Myocyte (in vitro differentiated cells): Measurements from ENCODE around the gene PCSK4. TPM values are rescaled to one million over a fixed set of nuclear protein-coding genes. Genes with fewer than 3 reads are reported as not detected.
"Not testable (repeated sequence)": the region's sequence is repeated elsewhere in the genome, so short reads cannot be mapped to it uniquely, and the experiment has no call there.

ENCODE experiments used
- DNase-seq: peaks from one replicate; pipeline ENCODE4 v3.0.0-alpha.2; 2012; ENCODE audit warnings: low read depth
- polyA plus RNA-seq: library from polyadenylated mRNA; unstranded; fragments of >200 nt; gene quantifications from one replicate; pipeline ENCODE4 v1.2.1, GENCODE V29; 2012; ENCODE audit warnings: missing spikeins
- total RNA-seq: library from RNA; depleted of rRNA; stranded (reverse); fragments of >200 nt; gene quantifications from 2 replicates; pipeline ENCODE4 v1.2.3, GENCODE V29; 2014

Gene PCSK4
- total RNA-seq = 7.1 and 8.5 TPM in 2 replicates
- 3.9 TPM for polyA plus RNA-seq

DNA sequence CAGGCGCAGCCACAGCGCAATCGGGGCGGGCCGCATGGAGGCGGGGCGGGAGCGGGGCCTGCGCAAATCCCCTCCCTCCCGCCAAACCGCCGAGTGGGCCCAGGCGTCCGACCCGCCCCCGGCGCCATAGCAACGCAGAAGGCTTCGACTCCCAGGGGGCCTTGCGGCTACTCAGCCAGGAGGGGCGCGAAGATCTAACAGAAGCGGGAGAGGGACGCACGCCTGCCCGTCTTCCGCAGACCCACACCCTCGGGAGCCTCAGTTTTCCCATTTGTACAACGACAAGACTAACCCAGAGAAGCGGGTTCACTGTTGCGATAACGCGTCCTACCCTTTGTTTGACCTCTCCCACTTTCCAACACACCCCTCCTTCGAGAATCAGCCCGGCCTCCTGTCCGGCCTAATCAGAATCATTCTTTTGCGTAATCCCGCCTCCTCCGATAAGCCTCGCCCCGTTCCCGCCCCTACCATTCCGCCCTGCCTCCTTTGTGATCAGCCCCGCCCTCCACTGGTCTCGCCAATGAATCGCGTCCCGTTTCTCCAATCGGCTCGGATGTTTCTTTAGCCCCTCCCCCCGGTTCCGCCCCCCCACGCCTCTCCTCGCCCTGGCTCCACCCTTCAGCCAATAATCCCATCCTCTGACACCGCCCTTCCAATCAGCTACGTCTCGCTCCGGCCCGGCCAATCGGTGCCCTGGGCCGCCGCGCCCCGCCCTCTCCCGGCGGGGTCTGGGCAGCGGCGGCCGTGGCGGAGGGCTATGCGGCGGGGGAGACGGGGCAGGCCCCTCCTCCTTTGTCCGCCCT, at the start of gene PCSK4:
Gene PCSK4, minus strand, starts transcription at position 40 of the 803 bp plus-strand sequence. Its CDS starts 4 bp downstream, at position 36.
- DNase-seq = peak; percentile 99

DNA sequence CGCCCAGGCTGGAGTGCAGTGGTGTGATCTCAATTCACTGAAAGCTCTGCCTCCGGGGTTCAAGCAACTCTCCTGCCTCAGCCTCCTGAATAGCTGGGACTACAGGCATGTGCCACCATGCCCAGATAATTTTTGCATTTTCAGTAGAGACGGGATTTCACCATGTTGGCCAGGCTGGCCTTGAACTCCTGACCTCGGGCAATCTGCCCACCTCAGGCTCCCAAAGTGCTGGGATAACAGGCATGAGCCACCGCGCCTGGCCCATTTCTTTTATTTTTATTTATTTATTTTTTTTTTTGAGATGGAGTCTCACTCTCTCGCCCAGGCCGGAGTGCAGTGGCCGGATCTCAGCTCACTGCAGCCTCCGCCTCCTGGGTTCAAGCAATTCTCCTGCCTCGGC, 49.6 kb upstream of the PCSK4 start:
- not testable (repeated sequence) for DNase-seq

DNA sequence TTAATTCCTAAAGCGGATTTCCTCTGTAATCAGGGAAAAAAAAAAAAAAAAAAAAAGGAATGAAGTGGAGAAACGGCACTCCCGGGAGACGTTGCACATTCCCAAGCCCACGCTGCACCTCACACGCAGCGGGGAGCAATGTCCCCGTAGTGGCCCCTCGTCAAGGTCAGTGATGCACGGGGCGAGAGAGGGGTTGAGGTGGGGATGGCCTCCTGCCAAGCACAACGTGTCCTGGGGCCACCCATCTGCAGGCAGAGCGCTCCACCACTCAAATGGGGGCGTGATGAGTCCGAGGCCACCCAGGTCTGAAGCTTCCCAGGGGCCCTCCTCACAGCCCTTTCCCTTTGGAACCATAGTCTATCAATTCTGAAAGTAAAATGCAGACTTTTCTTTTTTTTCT, 48.8 kb upstream of the PCSK4 start:
- no peak for DNase-seq

DNA sequence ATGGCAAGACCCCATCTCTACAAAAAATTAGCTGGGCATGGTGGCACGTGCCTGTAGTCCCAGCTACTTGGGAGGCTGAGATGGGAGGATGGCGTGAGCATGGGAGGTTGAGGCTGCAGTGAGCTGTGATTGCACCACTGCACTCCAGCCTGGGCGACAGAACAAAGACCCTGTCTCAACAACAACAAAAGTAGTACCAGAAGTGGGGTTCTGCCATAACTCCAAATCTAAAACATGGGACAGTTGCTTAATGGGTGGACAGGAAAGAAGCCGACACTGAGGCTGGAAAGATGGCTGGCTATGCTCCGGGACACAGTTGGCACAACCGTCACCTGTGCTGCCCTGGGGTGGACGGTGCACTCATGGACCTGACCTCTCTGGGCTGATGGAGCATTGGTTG, 45.5 kb upstream of the PCSK4 start:
- not testable (repeated sequence) for DNase-seq

DNA sequence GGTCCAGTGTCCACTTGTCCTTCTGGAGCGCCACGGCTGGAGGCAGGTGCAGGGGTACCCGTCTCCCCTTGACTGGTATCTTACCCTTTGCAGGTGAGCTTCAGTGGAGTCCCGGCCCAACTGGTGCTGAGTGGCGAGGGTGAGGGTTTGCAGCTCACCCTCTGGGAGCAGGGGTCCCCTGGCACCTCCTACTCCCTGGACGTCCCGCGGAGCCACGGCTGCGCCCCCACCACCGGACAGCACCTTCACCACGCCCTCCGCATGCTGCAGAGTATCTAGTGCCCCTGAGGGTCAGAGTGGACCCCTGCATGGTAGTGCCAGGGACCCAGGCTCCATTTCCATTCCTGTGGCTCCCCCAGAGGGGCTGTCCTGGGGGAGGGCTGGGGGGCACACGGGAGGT, 44.8 kb upstream of the PCSK4 start:
- no peak for DNase-seq

DNA sequence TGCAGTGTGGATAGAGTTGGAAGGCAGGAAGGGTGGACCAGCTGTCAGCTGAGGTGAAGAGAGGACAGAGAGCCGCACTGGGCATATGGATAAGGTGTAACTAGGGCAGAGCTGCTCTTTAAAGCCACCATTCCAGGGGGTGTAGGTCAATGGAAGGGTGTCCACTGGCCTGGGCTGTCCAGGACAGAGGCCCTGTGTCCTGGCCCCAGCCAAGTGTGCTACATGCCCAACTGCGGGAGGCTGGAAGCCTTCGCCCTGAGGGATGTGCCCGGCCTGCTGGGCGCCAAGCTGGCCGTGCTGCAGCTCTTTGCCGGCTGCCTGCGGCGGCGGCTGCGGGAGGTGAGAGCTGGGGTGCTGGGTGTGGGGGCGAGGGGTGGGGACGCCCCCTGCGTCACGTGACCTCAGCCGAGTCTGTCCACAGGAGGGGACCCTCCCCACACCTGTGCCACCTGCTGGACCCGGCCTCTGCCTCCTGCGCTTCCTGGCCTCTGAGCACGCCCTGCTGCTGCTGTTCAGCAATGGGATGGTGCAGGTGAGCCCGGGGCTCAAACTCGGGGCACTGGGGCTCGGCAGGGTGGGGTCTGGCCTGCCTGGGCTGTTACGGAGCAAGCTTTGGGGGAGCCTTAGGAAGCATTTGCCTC, 43.5 kb upstream of the PCSK4 start:
- no peak for DNase-seq

DNA sequence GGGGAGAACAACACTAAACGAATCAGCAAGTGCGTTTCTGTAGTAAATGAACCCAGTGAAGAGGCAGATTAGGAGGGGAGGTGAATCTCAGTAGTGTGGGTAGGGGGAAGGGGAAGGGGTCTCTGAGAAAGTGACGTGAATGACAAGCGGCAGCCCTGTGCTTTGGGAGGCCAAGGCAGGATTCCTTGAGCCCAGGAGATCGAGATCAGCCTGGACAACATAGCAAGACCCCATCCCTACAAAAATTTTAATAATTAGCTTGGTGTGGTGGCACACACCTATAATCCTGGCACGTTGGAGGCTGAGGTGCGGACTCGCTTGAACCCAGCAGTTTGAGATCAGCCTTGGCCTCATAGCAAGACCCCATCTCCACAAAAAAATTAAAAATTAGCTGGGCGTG, 41.9 kb upstream of the PCSK4 start:
- no peak for DNase-seq

DNA sequence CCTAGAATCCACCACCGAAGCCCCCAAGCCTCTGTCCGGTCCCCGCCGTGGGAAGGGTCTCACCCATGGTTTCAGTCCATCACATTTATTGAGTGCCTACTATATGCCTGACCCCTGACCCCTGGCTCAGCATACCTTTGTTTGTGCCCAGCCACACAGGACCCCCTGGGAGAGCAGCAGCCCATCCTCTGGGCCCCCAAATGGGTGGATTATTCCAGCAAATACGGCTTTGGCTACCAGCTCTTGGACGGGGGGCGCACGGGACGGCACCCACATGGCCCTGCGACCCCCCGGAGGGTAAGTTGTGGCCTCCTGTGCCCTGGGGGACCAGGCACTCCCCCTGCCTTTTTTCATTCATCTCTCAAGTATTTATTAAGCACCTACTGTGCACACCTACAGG, 41.4 kb upstream of the PCSK4 start:
- no peak for DNase-seq

DNA sequence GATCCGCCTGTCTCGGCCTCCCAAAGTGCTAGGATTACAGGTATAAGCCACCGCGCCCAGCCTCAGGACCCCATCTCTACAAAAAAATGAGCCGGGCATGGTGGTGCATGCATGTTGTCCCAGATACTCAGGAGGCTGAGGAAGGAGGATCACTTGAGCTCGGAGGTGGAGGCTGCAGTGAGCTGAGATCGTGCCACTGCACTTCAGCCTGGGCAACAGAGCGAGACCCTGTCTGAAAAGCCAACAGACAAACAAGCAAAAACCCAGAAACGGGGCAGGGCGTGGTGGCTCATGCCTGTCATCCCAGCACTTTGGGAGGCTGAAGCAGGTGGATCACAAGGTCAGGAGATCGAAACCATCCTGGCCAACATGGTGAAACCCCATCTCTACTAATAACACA, 40.7 kb upstream of the PCSK4 start:
- DNase-seq = not testable (repeated sequence)

DNA sequence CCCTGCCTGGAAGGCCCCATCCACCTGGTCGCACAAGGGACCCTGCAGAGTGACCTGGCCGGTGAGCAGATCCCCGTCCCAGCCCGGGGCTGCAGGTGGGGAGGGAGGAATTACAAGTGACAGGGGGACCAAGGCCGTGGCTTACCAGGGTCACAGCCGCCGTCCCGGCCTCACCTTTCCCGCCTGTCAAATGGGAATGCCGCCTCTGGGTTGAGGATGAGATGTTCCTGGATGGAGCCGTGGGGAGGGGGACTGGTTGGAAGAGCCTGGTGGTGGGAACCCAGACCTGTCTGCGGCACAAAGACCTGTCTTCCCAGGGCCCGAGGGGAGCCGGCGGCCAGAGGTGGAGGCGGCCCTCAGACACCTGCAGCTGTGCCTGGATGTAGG, 39.3 kb upstream of the PCSK4 start:
- DNase-seq = no peak

DNA sequence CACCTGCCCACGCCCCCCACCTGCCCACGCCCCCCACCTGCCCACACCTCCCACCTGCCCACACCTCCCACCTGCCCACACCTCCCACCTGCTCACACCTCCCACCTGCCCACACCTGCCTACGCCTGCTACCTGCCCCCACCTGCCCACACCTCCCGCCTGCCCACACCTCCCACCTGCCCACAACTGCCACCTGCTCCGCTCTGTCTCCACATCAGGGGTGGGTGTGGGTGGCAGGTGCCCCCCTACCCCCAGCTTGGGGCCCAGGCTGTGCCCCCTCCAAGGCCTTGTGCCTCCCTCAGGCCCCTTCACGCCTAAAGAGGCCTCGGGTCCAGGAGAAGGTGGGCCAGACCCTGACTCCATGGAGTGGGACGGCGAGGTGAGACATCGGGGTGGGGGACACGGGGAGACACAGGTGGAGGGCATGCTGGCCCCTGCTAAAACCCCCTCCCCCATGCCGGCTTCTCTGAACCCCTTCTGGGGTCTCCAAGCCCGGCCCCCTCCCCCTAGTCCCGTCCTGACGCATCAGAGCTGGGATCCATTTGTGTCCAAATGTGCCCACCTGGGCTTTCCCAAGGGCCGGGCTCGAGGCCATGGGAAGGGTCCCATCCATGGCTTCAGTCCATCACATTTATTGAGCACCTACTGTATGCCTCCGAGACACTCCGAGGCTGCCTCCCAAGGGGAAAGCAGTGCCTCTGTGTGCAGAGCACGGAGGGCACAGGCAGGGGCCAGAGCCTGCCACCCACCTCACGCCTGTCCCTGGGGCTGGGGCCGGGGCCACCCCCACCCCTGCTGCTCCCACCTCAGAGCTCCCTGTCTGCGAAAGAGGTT, 38.7 kb upstream of the PCSK4 start:
- DNase-seq = no peak

DNA sequence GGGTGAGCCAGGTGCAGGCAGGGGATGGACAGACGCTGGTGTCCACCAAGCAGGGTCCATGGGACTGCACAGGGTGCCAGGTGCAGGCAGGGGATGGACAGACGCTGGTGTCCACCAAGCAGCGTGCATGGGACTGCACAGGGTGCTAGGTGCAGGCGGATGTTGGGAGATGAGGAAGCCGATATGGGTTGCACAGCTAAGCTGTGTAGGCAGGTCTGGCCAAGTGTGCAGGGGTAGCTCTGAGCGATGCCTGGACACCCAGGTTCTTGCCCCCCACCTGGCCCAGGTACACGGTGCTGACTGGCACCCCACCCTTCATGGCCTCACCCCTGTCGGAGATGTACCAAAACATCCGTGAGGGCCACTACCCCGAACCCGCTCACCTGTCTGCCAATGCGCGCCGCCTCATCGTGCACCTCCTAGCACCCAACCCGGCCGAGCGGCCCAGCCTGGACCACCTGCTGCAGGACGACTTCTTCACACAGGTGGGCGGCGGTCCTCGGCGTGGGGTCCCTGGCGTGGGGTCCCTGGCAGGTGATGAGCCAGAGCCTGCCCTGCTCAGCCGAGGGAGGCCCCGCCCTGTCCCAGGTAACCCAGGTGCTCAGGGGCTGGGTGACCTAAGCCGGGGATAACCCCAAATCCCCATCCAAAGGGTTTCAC, 37.6 kb upstream of the PCSK4 start:
- DNase-seq = no peak

DNA sequence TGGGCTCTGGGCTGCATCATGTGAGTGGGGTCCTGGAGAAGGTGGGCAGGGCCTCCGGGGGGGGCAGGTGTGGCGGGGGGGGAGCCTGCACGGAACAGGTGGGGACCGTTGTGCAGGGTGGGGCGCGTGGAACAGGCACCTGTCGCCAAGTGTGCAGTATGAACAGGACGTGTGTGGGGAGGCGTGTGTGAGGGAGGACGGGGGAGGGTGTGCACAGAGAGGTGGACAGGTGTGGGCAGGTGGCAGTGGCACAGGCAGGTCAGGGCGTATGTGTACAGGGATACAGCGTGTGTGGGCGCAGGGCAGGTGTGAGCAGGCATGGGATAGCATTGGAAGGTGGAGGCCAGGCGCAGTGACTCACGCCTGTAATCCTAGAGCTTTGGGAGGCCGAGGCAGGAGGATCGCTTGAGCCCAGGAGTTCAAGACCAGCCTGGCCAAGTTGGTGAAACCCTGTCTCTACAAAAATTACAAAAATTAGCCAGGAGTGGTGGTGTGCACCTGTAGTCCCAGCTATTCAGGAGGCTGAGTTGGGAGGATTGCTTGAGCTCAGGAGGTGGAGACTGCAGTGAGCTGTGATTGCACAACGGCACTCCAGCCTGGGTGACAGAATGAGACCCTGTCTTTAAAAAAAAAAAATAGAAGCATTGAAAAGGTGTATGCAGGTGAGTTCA, 37.0 kb upstream of the PCSK4 start:
- no peak for DNase-seq

DNA sequence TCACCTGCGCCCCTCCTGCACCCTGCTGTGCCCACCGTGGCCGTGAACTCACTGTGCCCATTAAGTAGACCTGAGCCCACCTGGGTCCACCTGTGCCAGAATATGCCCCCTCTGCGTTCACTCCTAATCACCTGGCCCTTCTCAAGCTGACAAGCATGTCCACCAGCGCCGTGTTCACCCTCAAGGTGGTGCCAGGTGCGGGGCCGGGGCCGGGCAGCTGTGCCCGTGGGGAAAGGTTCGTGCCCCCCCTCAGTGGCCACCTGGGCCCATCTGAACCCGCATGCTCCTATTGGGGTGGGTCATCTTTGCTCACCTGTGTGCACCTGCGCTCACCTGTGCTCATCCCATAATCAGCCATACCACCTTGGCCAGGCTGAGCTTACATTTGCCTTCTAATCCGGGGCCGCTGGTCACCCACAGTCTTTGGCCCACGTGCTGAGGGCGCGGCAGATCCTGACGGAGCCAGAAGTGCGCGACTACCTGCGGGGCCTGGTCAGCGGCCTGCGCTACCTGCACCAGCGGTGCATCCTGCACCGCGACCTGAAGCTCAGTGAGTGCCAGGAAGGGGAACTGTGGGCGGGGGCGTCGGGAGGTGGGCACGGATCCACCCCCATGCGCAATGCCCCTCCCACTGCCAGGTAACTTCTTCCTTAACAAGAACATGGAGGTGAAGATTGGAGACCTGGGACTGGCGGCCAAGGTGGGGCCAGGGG, 36.1 kb upstream of the PCSK4 start:
- DNase-seq = no peak

DNA sequence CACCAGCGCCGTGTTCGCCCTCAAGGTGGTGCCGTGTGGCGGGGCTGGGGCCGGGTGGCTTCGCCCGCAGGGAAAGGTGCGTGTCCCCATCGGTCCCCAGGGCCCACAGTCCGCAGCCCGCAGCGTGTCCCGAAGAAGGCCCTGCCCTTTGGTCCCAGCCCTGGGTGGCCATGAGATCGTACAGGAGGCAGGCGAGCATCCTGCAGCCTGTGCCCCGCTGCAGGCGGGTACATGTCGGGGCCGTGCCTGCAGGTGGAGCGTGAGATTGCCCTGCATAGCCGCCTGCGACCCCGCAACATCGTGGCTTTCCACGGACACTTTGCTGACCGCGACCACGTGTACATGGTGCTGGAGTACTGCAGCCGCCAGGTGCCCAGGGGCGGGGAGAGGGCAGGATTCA, 35.2 kb upstream of the PCSK4 start:
- DNase-seq = no peak

DNA sequence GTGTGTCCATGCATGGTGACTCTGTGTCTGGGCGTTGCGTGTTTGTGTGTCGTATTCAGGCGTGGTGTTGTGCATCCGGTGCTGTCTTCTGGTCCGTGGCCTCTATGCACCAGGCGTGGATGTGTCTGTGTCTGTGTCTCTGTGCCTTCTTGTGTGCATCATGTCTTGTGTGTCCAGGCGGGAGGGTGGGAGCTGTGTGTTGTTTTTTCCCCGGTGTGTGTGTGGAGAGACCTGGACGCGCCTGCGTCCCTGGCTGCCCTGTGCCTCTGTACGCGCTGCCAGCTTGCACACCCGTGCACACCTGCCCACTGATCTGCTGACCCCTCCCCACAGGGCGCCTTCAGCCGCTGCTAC, 34.8 kb upstream of the PCSK4 start:
- DNase-seq = no peak

DNA sequence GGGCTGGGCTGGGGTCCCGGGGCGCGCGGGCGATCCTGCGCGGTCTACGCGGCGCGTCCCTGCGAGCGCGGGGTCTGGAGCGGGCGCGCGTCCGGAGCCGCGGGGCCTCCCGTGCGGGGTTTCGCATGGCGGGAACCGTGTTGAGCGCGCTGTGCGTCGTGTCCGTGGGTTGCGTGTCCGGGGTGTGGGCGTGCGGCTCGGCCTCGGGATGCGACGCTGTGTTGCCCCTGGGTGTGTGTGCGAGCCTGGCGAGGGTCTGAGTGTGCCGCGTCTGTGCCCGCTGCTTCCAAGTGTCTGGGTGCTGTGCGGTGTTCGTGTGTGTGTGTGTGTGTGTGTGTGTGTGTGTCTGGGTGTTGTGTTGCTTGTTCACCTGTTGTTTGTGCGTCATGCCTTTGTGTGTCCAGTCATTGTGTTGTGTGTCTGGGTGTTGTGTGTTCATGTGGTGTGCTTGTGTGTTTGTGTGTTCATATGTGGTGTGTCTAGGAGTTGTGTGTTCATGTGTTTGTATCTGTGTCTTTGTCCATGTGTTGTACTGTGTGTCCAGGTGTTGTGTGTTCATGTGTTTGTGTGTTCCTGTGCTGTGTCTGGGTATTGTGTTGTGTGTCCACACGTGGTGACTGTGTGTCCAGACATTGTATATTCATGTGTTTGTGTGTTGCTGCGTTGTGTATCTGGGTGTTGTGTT, 34.3 kb upstream of the PCSK4 start:
- DNase-seq = no peak

DNA sequence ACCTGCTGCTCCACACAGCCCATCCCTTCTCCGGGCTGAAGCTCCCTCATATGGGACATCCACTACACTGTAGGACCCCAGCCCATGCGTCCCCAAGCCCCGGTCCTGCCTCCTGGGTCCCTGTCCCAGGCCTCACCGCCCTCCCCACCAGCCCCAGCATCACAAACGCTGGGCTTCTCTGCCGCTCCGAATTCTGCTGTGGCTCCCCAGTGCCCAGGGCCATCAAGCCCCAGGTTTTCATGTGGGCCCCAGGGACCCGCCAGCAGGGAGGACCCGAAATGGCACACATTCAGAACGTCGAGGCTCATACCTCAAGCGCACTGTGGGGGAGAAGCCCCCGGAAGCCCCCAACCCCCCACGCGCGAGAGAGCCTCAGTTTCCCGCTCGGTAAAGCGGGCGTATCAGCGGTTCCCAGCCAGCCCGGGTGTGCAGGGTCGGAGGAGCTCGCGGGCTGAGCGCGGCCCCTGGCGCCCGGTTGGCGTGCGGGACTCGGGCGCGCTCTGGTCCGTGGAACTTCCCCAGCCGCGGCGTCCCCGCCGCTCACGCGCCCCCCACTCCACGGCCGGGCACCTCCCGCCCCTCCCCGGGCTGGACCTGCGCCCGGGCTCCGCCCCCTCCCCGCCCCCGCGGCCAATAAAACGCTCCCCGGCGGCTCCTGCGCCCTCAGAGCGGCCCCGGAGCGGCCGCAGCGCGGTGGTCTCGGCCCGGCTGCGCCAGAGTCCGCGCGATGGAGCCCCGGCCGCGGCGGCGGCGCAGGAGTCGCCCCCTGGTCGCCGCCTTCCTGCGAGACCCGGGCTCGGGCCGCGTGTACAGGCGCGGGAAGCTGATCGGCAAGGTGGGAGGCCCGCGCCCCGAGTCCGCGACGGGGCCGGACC, 33.5 kb upstream of the PCSK4 start, which contains the start of gene PLK5:
Gene PLK5, plus strand, starts transcription at position 666 of the 875 bp plus-strand sequence. CDS start 2,920 bp downstream, outside the sequence.
- no peak for DNase-seq

DNA sequence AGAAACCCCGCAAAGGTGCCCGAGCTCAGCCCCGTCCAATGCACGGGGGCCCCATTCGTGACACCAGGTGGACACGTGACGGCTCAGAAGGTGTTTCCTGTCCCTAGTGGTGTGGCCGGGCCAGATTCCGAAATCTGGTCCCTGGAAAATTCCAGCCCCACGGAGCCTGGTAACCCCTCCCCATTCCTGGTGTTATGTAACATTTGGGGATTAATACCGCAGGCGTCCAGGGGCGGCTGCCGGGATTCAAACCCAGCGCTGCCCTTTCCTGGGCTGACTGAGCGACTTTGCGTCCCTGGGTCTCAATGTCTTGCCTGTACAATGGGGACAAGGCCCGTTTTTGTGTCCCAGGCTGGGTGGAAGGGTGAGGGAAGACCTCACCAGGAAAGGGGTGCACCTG, 32.7 kb upstream of the PCSK4 start:
- DNase-seq = no peak
